H9 (cell line): Measurements from ENCODE around the gene EVX2. TPM values are rescaled to one million over a fixed set of nuclear protein-coding genes. Genes with fewer than 3 reads are reported as not detected.

Experiments used
- DNase-seq: peaks from one replicate; pipeline ENCODE4 v3.0.0-alpha.2; 2017
- H2AFZ ChIP-seq: one replicate; pipeline ENCODE4 v1.6.1; 2013; ENCODE audit warnings: mild to moderate bottlenecking, low read length, control low read depth, moderate library complexity
- H2AK5ac ChIP-seq: 2 replicates; pipeline ENCODE4 v1.6.1; 2013; ENCODE audit warnings: low read length, control low read depth, mixed read lengths; ENCODE audit not compliant: insufficient read length
- H2BK120ac ChIP-seq: one replicate; pipeline ENCODE4 v1.6.1; 2013; ENCODE audit warnings: low read depth, mild to moderate bottlenecking, low read length, control low read depth, inconsistent platforms; ENCODE audit not compliant: poor library complexity, severe bottlenecking
- H2BK12ac ChIP-seq: 2 replicates; pipeline ENCODE4 v1.6.1; 2013; ENCODE audit warnings: low read length, control low read depth, mixed read lengths, low read depth; ENCODE audit not compliant: insufficient read length
- H2BK15ac ChIP-seq: 2 replicates; pipeline ENCODE4 v1.6.1; 2013; ENCODE audit warnings: low read depth, low read length, control low read depth
- H2BK20ac ChIP-seq: one replicate; pipeline ENCODE4 v1.6.1; 2013; ENCODE audit warnings: low read depth, mild to moderate bottlenecking, low read length, control low read depth, inconsistent platforms; ENCODE audit not compliant: poor library complexity, severe bottlenecking
- H2BK5ac ChIP-seq: 2 replicates; pipeline ENCODE4 v1.6.1; 2013; ENCODE audit warnings: low read length, control low read depth, mixed read lengths; ENCODE audit not compliant: insufficient read length
- H3K14ac ChIP-seq: 2 replicates; pipeline ENCODE4 v1.6.1; 2013; ENCODE audit warnings: low read length, control low read depth; ENCODE audit not compliant: insufficient read depth
- H3K18ac ChIP-seq: 2 replicates; pipeline ENCODE4 v1.6.1; 2013; ENCODE audit warnings: low read depth, mild to moderate bottlenecking, mixed read lengths, low read length, control low read depth; ENCODE audit not compliant: insufficient read length
- H3K23ac ChIP-seq: 2 replicates; pipeline ENCODE4 v1.6.1; 2013; ENCODE audit warnings: low read length, control low read depth, mixed read lengths, low read depth; ENCODE audit not compliant: insufficient read length
- H3K23me2 ChIP-seq: 2 replicates; pipeline ENCODE4 v1.6.1; 2013; ENCODE audit warnings: low read depth, mild to moderate bottlenecking, mixed read lengths, low read length, control low read depth; ENCODE audit not compliant: insufficient read length, poor library complexity, severe bottlenecking
- H3K27ac ChIP-seq: 2 replicates; pipeline ENCODE4 v1.5.1; 2013; ENCODE audit warnings: low read length, control low read depth, mixed read lengths, low read depth; ENCODE audit not compliant: insufficient read length
- H3K27me3 ChIP-seq: 2 replicates; pipeline ENCODE4 v1.6.1; 2013; ENCODE audit warnings: low read length, control low read depth, inconsistent platforms; ENCODE audit not compliant: insufficient read depth
- H3K4ac ChIP-seq: 2 replicates; pipeline ENCODE4 v1.6.1; 2013; ENCODE audit warnings: low read depth, mild to moderate bottlenecking, control low read depth, inconsistent platforms, low read length, moderate library complexity
- H3K4me1 ChIP-seq: 2 replicates; pipeline ENCODE4 v1.6.1; 2013; ENCODE audit warnings: low read length, control low read depth, inconsistent platforms; ENCODE audit not compliant: insufficient read depth
- H3K4me2 ChIP-seq: 2 replicates; pipeline ENCODE4 v1.6.1; 2013; ENCODE audit warnings: low read length, control low read depth, mixed read lengths; ENCODE audit not compliant: insufficient read length, insufficient read depth
- H3K56ac ChIP-seq: 2 replicates; pipeline ENCODE4 v1.6.1; 2013; ENCODE audit warnings: low read depth, mild to moderate bottlenecking, mixed read lengths, low read length, control low read depth; ENCODE audit not compliant: insufficient read length
- H3K79me1 ChIP-seq: 2 replicates; pipeline ENCODE4 v1.6.1; 2013; ENCODE audit warnings: low read depth, mild to moderate bottlenecking, moderate library complexity, low read length, control low read depth, inconsistent platforms; ENCODE audit not compliant: insufficient read depth, poor library complexity, severe bottlenecking
- H3K79me2 ChIP-seq: 2 replicates; pipeline ENCODE4 v1.6.1; 2013; ENCODE audit warnings: low read length, control low read depth, inconsistent platforms; ENCODE audit not compliant: insufficient read depth
- H3K9ac ChIP-seq: 2 replicates; pipeline ENCODE4 v1.6.1; 2013; ENCODE audit warnings: low read length, control low read depth, mixed read lengths; ENCODE audit not compliant: insufficient read length; ENCODE audit errors: extremely low read depth
- H3K9me3 ChIP-seq: one replicate; pipeline ENCODE4 v1.6.1; 2013; ENCODE audit warnings: low read depth, low read length, inconsistent platforms; ENCODE audit not compliant: control insufficient read depth
- H3T11ph ChIP-seq: one replicate; pipeline ENCODE4 v1.6.1; 2013; ENCODE audit warnings: mild to moderate bottlenecking, low read length, control low read depth, inconsistent platforms
- H4K20me1 ChIP-seq: one replicate; pipeline ENCODE4 v1.6.1; 2013; ENCODE audit not compliant: control insufficient read depth, insufficient read length, insufficient read depth
- H4K5ac ChIP-seq: 2 replicates; pipeline ENCODE4 v1.6.1; 2013; ENCODE audit warnings: low read depth, mild to moderate bottlenecking, mixed read lengths, low read length, control low read depth; ENCODE audit not compliant: insufficient read length
- H4K8ac ChIP-seq: replicated peaks from 2 replicates; pipeline ENCODE4 v1.6.1; 2013; ENCODE audit warnings: low read length, control low read depth, mixed read lengths, low read depth; ENCODE audit not compliant: insufficient read length
- H4K91ac ChIP-seq: 2 replicates; pipeline ENCODE4 v1.6.1; 2013; ENCODE audit warnings: low read depth, mild to moderate bottlenecking, moderate library complexity, mixed read lengths, low read length, control low read depth; ENCODE audit not compliant: insufficient read length
- H3K27ac Mint-ChIP-seq, 3 experiments: 2 replicates in 2 of 3; 3 replicates in 1 of 3; pipeline ENCODE4 v1.8.0; 2020 to 2021; ENCODE audit warnings: mixed read lengths in 3 of 3, mild to moderate bottlenecking in 1 of 3, moderate library complexity in 1 of 3
- H3K27me3 Mint-ChIP-seq: 2 replicates; pipeline ENCODE4 v1.8.0; 2021; ENCODE audit warnings: low read depth, mild to moderate bottlenecking, moderate library complexity, mixed read lengths
- H3K36me3 Mint-ChIP-seq, 3 experiments: 2 replicates in 2 of 3; 3 replicates in 1 of 3; pipeline ENCODE4 v1.8.0; 2020 to 2021; ENCODE audit warnings: low read depth in 3 of 3, mixed read lengths in 3 of 3; ENCODE audit not compliant: insufficient read depth in 1 of 3
- H3K4me1 Mint-ChIP-seq, 2 experiments: 2 replicates each; pipeline ENCODE4 v1.8.0; 2020; ENCODE audit warnings: mixed read lengths in 2 of 2
- H3K4me3 Mint-ChIP-seq, 2 experiments: 2 replicates in 1 of 2; 3 replicates in 1 of 2; pipeline ENCODE4 v1.8.0; 2020 to 2021; ENCODE audit warnings: mild to moderate bottlenecking in 2 of 2, mixed read lengths in 2 of 2, moderate library complexity in 1 of 2
- H3K9me3 Mint-ChIP-seq, 2 experiments: 2 replicates in 1 of 2; 3 replicates in 1 of 2; pipeline ENCODE4 v1.8.0; 2020; ENCODE audit warnings: mild to moderate bottlenecking in 2 of 2, mixed read lengths in 2 of 2, moderate library complexity in 1 of 2
- CTCF ChIP-seq: fragments of 200-600 bp; sonication (generic); conservative IDR thresholded peaks from 3 replicates; pipeline ENCODE4 v1.8.0; 2021; ENCODE audit warnings: antibody characterized with exemption, mild to moderate bottlenecking
- WGBS: extraction: QIAGEN DNeasy Blood & Tissue Kit; methylation state at CpG from one replicate; pipeline ENCODE4 v1.1.7; 2013; ENCODE audit warnings: missing lambda C conversion rate, low lambda C conversion rate, mixed read lengths; ENCODE audit not compliant: insufficient read length; ENCODE audit errors: extremely low coverage; 5-methylcytosine and 5-hydroxymethylcytosine counted together
- total RNA-seq: library from RNA; stranded (reverse); gene quantifications from 2 replicates; pipeline ENCODE4 v1.2.1, GENCODE V29; 2021

Gene EVX2
- total RNA-seq, 1 experiment from 2014 or later: not detected

GRCh38 chr2:176090862-176091261 is 7.1 kb upstream of the EVX2 start:
- Histone ChIP-seq H2BK15ac (no peak overlapping the region), H2BK12ac (no peak overlapping the region), H3K18ac (no peak overlapping the region), H4K5ac (no peak overlapping the region), H4K8ac (no peak overlapping the region), H4K91ac (no peak overlapping the region), H3K23ac (no peak overlapping the region), H2BK120ac (no peak overlapping the region), H3K27me3 (peaks cover 94% of the 10 kb centered on the region), H2BK20ac (no peak overlapping the region), H3K56ac (no peak overlapping the region), H2BK5ac (no peak overlapping the region), H3K4me1 (peaks cover 3% of the 10 kb centered on the region; the same call in 1 of the 2 replicates), H3K14ac (no peak overlapping the region), H3K79me2 (no peaks in the 10 kb centered on the region), H3K9ac (no peak overlapping the region), H3K4me2 (no peak overlapping the region), H3K9me3 (no peaks in the 10 kb centered on the region), H3K23me2 (no peaks in the 10 kb centered on the region), H3T11ph (no peak overlapping the region), H2AFZ (no peak overlapping the region), H3K27ac (no peak overlapping the region), H3K79me1 (no peaks in the 10 kb centered on the region), H2AK5ac (no peak overlapping the region), H4K20me1 (no peaks in the 10 kb centered on the region), H3K4ac (no peak overlapping the region)
- H3K27ac Mint-ChIP-seq: no peak overlapping the region; a peak in 1 of 7 replicates
- peaks cover 11 to 23% of the 10 kb centered on the region in 2 experiments for H3K4me1 Mint-ChIP-seq
- TF ChIP-seq CTCF: no peak
- peaks cover 98% of the 10 kb centered on the region for H3K27me3 Mint-ChIP-seq
- no peak for DNase-seq
- H3K9me3 Mint-ChIP-seq: peaks cover 11 to 19% of the 10 kb centered on the region in 2 experiments; a peak in 4 of 5 replicates
- peaks cover 0 to 3% (median 0%) of the 10 kb centered on the region in 3 experiments; a peak in 2 of 7 replicates for H3K36me3 Mint-ChIP-seq
- no CpG with 5 or more reads among the region's 5 CpGs for WGBS
- H3K4me3 Mint-ChIP-seq: no peak overlapping the region
